HG02642 (cell line): ENCODE measurements around the gene ZCCHC17.

Experiments
- ATAC-seq: cut with Tn5 transposase; IDR thresholded peaks from one replicate; pipeline ENCODE4 v1.9.1; 2021; ENCODE audit warnings: mild to moderate bottlenecking; ENCODE audit not compliant: unreplicated experiment, poor library complexity

Gene ZCCHC17

DNA sequence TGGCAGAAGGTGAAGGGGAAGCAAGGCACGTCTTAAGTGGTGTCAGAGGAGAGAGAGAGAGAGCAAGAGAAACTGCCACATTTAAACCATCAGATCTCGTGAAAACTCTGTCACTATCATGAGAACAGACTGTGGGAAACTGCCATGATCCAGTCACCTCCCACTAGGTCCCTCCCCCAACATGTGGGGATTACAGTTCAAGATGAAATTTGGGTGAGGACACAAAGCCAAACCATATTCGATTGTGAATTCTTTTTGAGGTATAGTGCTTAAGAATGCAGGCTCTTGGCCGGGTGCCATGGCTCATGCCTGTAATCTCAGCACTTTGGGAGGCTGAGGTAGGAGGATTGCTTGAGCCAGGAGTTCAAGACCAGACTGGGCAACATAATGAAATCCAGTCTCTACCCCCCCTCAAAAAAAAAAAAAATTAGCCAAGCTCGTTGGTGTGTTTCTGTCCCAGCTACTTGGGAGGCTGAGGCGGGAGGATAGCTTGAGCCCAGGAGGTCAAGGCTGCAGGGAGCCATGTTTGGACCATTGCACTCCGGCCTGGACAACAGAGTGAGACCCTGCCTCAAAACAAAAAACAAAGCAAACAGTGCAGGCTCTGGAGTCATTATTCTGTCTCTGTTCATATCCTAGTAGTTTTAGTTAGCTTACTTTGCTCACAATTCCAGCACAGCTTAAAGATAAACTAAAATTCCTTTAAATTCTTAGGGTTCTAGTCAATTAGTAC is 6.0 kb downstream of the ZCCHC17 start:
- no peak for ATAC-seq

DNA sequence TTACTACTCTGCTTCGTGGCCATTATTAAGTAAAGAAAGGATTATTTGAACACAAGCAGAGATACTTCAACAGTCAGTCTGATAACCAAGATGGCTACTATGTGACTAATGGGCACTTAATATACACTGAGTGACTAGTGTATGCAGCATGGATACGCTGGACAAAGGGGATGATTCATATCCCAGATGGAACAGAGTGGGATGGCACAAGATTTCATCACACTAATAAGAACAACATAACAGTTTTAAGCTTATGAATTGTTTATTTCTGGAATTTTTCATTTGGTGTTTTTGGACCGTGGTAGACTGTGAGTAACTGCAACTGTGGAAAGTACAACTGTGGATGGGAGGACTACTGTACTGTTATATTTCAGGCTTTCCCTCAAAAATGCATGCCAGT is 9.4 kb downstream of the ZCCHC17 start:
- ATAC-seq, result no peak

DNA sequence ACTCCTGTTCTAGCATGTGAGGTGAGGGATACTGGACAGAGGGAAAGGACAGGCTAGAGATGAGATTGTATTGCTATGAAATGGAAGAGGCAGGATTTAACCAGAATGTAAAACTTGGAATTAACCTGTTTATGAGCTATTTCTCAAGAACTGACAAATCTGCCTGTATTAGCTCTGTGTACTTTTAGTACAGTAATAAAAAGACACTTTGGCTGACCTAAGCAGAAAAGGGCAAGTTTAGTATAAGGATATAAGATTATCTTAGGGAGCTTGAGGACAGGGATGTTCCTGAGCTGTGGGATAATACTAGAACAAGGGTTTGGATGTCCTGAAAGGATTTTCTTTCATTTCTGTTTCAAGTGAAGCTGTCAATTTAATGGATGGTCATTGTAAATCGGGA is 11.2 kb downstream of the ZCCHC17 start:
- ATAC-seq, result no peak

DNA sequence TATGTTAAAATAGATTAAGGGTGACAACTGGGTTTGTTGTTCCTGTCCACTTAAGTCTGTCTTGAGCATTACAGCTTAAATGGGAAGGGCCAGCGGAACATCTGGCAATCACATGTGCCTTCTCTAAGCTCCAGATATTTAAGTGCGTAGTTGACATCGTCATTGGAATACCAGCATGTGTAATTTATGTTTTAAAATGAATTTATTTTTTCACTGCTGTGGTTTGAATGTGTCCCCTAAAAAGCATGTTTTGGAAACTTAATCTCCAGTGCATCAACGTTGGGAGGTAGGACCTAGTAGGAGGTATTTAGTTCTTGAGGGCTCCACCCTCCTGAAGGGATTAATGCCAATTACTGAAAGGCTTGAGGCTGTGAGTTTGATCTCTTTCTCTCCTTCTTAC is 13.4 kb downstream of the ZCCHC17 start:
- no peak for ATAC-seq

DNA sequence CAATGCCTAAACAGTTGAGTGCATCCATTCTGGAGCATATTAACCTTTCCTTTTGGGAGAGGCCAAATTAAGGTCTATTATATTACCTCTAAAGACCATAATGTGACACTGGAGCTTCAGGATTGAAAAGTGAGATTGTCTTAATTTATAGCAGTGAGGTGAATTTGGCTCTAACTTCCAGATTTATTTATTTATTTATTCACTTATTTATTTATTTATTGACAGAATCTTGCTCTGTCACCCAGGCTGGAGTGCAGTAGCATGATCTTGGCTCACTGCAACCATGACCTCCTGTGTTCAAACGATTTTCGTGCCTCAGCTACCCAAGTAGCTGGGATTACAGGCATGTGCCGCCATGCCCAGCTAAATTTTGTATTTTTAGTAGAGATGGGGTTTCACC is 19.1 kb downstream of the ZCCHC17 start:
- no peak for ATAC-seq

DNA sequence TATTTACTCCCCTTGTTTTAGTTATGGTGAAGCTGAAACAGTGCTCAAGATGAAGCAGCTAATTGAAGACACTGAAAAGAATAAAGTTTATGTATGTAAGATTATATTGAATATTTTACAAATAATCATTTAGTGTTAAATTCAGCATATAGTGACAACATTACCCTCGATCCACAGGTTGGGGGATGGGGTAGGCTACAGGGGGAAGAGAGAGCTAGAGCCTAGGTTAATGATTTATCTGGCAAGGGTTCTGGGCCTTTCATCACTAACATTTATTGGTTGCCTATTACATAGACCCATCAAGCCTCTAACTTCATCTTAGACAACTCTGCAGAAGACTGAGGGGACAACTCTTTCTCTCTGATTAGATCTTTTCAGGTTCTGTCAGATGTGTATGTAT is 21.3 kb downstream of the ZCCHC17 start:
- ATAC-seq, result no peak

DNA sequence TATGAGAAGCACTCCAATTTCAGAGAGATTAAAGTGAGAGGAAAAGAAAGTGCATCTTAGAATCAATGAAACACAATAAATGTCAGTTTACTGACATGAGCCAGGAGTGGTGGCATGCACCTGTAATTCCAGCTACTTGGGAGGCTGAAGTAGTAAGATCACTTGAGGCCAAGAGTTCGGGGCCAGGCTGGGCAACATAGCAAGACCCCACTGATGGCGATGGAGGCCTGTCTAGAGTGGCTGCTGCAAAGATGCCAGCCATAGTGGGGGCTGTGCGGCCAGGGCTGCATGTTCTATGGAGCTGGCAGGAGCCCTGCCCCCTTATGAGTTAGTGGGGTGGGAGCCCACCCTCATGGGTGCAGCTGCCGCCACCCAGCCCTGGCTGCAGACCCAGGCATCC is 27.3 kb downstream of the ZCCHC17 start:
- ATAC-seq, result no peak

DNA sequence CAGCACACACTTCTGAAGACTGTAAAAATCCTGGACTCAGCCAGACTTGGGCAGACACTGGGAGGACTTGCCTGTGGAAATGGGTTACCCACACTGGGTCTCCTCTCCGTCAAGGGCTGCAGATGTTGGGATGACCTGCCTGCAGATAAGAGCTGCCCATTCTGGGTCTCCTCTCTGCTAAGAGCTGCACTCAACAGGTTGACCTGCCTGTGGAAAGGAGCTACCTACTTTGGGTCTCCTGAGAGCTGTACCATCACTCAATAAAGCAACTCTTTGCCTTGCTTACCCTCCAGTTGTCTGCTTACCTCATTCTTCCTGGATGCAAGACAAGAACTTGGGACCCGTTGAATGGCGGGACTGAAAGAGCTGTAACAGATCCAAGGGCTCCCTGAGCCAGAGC is 28.2 kb downstream of the ZCCHC17 start:
- ATAC-seq, result no peak

DNA sequence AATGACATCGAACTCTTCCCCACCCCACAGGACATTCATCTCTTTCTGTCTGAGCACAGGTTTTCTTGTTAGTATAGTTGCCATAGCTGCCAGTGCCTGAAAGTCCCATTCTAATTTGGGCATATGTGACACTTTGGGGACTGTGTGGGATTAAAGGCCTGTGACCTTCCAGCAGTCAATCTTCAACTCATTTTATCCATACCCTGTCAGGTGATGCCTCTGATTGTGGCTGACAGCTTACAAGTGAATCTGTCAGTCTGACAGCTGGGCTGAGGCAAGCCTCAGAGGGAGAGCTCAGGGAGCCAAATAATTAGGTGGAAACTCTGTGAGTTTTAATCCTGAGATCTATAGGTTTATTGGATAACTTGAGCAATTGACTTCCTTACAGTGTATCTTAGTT is 29.6 kb downstream of the ZCCHC17 start:
- no peak for ATAC-seq

DNA sequence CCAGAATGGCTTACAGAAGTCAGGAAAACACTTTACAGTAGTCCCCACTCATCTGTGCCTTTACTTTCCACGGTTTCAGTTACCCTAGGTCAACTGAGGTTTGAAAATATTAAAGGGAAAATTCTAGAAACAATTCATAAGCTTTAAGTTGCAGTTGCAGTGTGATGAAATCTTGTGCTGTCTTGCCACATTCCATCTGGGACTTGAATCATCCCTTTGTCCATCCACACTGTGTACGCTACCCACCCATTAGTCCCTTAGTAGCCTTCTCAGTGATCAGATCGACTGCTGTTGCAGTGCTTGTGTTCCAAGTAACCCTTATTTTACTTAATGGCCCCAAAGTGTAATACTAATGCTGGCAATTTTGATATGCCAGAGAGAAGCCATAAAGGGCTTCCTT is 30.5 kb downstream of the ZCCHC17 start:
- ATAC-seq, result no peak

DNA sequence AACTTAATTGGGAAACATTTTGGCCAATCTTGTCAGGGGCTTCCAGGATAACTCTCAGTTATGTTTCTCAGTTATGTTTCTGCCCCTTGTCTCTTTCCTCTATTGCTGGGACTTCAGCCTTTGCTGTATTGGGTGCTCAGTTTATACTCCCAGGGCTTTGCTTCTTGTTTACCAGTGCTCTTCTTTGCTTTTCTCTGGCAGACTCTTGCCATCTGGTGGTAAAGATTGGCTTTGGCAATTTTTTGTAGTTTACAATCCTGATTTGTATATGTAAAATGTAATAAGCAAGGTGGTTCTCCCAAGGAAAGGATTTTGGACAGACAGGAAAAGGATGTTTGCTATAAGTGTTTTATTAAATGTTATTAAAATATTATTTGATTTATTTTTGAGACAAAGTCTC is 38.2 kb downstream of the ZCCHC17 start:
- no peak for ATAC-seq

DNA sequence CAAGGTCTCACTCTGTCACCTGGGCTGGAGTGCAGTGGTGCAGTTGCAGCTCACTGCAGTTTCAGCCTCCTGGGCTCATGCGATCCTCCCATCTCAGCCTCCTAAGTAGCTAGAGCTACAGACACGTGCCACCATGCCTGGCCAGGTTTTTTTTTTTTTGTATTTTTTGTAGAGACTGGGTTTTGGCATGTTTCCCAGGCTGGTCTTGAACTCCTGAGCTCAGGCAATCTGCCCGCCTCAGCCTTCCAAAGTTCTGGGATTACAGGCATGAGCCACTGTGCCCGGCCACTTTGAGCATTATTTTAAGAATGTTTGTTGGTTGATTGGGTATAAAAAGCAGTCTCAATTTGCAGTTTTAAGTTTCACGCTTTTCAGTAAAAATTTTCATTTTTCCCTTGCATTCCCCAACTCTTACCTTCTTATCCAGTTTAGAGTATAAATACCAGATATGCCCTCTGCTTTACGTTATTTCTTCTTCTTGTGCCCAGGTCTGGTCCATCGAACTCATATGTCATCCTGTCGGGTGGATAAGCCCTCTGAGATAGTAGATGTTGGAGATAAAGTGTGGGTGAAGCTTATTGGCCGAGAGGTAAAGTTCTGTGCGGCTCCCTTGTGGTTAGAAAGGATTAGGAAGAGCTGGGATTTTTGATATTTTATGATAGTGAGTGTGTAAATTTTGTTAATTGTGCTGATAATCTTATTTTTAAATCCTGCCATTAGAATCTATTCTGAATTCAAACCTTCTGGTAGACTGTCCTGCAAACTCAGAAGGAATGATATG is 40.0 kb downstream of the ZCCHC17 start:
- ATAC-seq, result no peak

DNA sequence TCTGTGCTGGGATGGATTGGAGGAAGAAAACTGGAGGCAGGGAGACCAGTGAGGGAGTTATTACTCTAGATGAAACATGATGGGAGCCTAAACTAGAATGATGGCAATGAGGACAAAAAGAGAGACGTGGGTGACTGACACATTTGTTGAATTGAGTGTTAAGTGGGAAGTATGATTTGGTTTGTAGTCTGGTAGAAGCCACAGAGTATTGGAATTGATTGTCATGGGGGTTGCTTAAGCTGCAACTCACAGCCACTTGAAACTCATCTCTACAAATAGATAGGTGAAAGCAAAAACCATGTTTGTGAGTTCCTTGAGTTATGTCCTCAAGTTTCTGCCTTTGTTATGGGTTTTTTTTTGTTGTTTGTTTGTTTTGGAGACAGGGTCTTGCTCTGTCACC is 47.7 kb downstream of the ZCCHC17 start:
- ATAC-seq, result no peak

DNA sequence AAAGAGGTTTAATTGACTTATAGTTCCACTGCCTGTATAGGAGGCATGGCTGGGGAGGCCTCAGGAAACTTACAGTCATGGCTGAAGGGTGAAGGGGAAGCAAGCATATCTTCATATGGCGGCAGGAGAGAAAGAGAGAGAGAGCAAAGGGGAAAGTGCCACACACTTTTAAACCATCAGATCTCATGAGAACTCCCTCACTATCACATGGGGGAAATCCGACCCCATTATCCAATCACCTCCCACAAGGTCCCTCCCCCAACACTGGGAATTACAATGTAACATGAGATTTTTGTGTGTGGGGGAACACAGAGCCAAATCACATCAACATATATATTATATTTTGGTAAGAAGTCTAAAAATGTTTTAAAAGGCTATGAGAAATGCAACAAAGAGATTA is 48.8 kb downstream of the ZCCHC17 start:
- ATAC-seq, result no peak

DNA sequence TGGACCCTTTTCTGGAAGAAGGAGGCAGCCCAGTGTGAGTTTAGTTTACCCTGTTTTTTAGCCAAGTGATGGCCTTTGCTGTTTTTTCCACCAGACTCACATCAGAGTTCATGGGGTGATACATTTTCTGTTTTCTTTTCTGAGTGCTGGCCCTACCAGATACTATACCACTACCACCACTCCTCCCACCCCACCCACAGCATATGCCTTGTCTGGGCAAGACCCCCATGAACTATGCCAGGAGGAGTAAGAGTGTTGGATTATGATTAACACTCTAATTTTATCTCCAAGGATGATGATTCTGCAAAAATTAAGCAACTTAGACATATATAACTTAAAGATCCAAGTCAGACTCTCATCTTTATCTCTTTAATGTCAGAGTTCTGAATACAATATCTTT is 50.0 kb downstream of the ZCCHC17 start:
- no peak for ATAC-seq

DNA sequence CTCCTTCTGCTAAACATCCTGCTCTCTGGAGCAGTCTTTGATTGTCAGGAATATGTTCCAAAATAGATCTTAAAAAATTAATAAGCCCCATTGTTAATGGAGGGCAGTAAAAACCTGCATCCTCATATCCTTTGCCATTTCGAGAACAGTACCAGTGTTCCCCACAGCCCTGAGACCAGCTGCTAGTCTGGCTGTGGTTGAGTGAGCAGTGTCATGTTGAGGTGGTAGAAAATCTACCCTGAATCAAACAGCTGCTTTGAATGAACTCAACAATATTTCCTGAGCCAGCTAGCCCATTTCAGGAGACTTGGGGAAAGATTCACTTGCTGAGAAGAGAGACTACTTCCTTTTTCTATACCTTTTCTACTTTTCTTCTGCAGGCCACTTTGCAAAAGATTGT is 51.6 kb downstream of the ZCCHC17 start:
- peak; percentile 57 for ATAC-seq

DNA sequence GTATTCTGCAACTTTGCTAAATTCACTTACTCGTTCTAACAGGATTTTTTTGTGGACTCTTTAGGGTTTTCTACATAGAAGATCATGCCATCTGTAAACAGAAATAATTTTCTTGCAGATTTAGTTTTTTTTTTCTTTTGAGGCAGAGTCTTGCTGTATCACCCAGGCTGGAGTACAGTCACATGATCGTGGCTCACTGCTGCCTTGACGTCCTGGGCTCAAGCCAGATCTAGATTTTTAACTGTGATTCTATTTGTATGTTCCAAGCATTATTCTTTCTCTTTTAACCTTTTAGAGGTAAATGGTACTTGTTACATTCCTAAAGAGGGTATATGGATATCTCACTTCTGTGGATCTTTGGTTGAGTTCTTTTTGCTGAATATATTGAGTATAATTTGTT is 57.5 kb downstream of the ZCCHC17 start:
- no peak for ATAC-seq

DNA sequence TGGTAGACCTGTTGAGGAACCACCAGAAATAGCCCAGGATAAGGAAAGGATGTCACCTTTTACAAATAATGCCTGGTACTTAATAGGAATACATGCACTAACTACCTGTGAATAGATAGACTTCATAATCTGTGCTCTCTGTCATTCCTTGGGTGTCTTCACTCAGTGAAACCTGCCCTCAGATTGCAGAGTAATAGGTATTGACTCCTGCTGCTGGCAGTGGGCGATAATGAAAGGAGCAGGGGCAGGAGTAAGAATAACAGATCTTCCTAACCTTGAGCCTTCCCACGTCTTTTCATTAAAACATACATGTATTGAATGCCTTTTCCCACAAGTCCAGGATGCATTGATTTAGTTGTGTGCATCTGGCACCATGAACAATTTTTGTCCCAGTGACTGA is 59.6 kb downstream of the ZCCHC17 start:
- ATAC-seq, result no peak

DNA sequence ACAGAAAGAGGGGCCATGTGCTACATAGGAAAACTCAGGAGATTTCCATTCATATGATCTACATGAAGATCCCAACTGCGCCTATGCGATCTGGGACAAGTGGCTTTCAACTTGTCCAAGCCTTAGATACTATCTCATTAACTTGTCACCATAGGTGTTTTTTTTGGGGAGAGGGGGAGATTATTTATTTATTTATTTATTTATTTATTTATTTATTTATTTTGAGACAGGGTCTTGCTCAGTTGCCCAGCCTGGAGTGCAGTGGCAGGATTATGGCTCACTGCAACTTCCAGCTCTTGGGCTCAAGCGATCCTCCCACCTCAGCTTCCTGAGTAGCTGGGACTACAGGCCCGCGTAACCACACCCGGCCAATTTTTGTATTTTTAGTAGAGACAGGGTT is 64.8 kb downstream of the ZCCHC17 start:
- ATAC-seq, result no peak

DNA sequence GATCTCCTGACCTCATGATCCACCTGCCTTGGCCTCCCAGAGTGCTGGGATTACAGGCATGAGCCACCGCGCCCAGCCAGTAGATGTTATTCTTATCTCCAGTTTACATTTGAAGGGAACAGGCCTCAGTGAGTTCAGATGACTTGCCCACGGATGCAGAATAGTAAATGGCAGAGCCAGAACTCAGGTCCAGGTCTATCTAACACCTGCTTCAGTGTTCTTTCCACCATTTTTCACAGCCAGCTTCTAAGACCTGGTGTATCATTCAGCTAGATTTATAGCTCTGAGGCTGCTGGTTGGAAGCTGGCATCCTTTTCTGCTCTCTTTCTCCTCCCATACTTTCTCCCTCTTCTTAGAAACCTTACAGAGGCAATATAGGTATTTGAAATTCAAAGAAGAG is 65.2 kb downstream of the ZCCHC17 start:
- no peak for ATAC-seq

DNA sequence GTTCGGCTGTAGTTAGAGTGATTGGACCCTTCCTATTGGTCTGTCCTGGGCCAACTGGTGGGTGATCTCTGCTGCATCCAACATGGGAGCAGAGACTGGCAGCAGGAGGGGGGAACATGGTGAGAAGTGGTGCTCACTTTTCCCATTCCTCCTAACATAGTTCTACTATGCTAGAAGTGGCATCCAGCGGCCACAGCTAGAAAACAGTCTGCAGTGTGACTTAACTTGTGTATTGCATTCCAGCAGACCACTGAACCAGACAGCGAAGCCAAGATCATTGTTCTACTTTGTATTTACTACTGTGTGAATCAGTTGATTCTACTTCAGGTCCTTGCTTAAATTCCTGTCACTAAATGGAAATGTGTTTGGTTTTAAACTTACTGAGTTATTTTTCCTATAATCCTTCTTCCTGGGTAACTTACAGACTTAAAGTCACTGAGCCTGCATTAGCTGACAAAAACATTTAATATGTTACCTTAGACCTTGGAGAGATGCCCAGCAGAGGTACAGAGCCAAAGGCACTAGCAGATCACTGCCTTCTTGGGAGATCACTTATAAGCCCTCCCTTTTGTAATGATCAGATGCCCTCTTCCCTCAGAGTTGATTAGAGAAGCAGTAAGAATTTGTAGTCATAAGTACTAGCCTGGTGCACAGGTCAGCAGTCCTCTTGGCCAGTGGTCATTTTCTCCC is 67.9 kb downstream of the ZCCHC17 start:
- no peak for ATAC-seq
